GM19372 (cell line): ENCODE data around the gene C14orf93.
A peak's percentile ranks its signal among the peaks of the same experiment; 100 is the strongest.
"Not testable (repeated sequence)": the region's sequence is repeated elsewhere in the genome, so short reads cannot be mapped to it uniquely, and the experiment has no call there.

Experiments
- ATAC-seq: cut with Tn5 transposase; IDR thresholded peaks from one replicate; pipeline ENCODE4 v1.9.1; 2021; ENCODE audit warnings: mild to moderate bottlenecking, low read depth, moderate library complexity; ENCODE audit not compliant: unreplicated experiment

Gene C14orf93

GRCh38 chr14:23023022-23023794 is 13.3 kb upstream of the C14orf93 start:
- no peak for ATAC-seq

- ATAC-seq = no peak
Observed at GRCh38 chr14:23021889-23022442, 12.0 kb upstream of the C14orf93 start.

GRCh38 chr14:23021434-23021833 is 11.5 kb upstream of the C14orf93 start:
- ATAC-seq = no peak

- ATAC-seq = no peak
Observed at GRCh38 chr14:23020143-23021128, 10.5 kb upstream of the C14orf93 start.

- ATAC-seq = no peak
Observed at GRCh38 chr14:23018107-23018506, 8.2 kb upstream of the C14orf93 start.

- ATAC-seq = no peak
Observed at GRCh38 chr14:23017091-23017490, 7.1 kb upstream of the C14orf93 start.

- no peak for ATAC-seq
Observed at GRCh38 chr14:23015618-23016017, 5.7 kb upstream of the C14orf93 start.

- ATAC-seq = not testable (repeated sequence)
Observed at GRCh38 chr14:23013749-23014054, 3.8 kb upstream of the C14orf93 start.

- no peak for ATAC-seq
Observed at GRCh38 chr14:23013054-23013748, 3.3 kb upstream of the C14orf93 start.

- ATAC-seq = no peak
Observed at GRCh38 chr14:23009483-23009938, 432 bp downstream of the C14orf93 start.

GRCh38 chr14:23008831-23009230 is 1.1 kb downstream of the C14orf93 start:
- ATAC-seq = no peak

- peak; percentile 88 for ATAC-seq
Observed at GRCh38 chr14:23006544-23007419, 3.2 kb downstream of the C14orf93 start.

GRCh38 chr14:23006188-23006534 is 3.8 kb downstream of the C14orf93 start:
- ATAC-seq = no peak

- no peak for ATAC-seq
Observed at GRCh38 chr14:23005451-23006187, 4.3 kb downstream of the C14orf93 start.

- ATAC-seq = not testable (repeated sequence)
Observed at GRCh38 chr14:23004274-23004673, 5.7 kb downstream of the C14orf93 start.

GRCh38 chr14:23002592-23002991 is 7.4 kb downstream of the C14orf93 start:
- ATAC-seq = no peak

GRCh38 chr14:23000860-23001259 is 9.1 kb downstream of the C14orf93 start:
- no peak for ATAC-seq

GRCh38 chr14:22998329-22999012 is 11.5 kb downstream of the C14orf93 start:
- ATAC-seq = no peak
